NCI-H2196 (cell line): ENCODE data around the gene GCAT.

Source experiments
- DNase-seq: peaks from one replicate; lab custom pipeline; 2025; ENCODE audit not compliant: unreplicated experiment; lab: John Stamatoyannopoulos, UW

The GCAT gene

DNA sequence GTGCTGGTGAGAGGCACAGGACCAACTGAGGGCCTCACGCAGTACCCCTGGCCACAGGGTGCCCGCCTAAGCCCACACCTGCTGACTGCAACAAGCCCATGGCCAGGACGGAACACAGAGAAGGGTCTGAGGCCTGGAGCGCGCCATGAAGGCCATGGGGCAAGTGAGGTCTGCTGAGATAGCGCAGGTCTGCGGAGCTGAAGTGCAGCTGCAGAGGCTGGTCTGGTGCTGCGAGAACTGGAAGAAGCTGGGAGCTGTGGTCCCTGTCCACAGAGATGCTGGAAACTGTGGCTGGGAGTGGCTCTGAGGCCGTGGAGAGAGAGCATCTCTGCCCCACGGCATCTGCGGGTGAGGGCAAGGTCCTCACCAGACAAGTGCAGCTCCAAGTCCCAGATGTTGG lies 23.7 kb downstream of the GCAT start:
- no peak for DNase-seq

DNA sequence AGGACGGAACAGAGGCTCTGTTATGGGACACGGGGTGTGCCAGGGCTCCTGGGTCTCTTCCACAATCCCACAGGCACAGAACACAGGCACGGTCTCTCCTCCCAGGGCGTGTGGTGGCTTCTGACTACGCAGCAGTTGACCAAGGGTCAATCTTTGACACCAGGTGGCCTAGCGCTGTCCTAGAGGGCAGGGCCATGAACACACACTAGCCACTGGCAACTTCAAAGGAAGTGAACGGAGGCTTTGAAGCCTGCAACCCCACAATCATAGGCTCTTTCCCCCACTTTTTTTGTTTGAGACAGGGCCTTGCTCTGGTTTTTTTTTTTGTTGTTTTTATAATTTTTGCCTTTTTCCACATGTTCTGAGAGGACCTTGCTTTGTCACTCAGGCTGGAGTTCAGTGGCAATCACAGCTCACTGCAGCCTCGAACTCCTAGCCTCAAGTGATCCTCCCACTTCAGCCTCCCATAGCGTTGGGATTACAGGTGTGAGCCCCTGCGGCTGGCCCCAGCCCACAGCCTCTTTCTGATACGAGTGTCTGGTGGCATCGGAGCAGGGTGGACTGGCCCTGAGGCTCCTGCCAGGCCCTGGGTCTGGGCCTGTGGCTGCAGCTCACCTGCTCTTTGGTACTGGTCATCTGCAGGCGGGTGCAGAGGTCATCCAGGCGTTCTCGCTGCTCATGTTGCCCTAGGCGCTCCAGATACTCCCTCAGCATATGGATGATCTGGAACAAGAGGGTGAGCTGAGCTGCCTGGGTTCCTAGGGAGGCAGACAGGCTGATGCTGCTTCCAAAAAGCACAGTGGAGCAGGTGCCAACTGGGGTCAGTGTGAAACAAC lies 24.5 kb downstream of the GCAT start:
- no peak for DNase-seq

DNA sequence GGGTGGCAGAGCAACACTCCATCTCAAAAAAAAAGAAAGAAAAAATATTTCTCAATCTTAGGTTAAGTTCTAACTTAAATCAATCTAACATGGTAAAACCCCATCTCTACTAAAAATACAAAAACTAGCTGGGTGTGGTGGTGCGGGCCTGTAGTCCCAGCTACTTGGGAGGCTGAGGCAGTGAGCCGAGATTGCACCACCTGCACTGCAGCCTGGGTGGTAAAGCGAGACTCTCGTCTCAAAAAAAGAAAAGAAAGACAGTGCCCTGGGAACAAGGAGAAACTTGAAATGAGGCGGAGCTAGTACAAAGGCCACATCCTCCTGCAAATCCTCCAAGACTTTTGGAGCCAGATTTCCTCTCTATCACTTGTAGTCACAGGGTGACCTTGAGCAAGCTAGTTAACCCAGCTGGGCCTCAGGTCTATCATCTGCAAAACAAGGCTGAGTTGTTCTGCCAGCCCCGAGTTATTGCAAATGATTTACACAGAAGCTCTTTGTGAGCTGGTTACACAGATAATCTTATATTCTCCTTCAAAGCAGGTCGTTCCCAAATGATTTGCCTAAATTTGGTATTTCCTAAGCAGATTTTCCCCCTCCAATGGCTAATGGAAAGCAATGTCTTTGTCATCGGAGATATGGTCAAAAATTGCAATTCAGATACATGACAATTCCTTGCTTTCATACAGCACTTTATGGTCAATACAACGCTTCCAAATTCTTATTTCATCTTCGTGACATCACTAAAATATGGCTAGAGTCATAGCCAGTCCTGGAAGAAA lies 34.5 kb downstream of the GCAT start:
- DNase-seq = no peak

DNA sequence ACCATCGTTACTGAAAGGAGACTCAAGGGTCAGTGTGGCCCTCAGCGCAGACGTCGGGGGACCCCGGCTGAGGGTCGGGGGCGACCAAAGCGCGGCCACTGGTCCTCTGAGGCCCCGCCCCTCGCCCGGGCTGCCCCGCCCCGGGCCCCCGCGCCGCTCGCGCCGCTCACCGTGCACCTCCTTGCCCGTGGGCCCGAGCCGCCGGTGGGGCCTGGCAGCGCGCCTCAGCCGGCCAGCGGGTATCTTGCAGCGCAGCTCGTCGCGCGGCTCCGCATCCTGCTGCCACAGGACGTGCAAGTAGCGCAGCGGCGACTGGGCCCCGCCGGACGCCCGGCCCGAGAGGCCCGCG lies 36.0 kb downstream of the GCAT start:
- DNase-seq = no peak

DNA sequence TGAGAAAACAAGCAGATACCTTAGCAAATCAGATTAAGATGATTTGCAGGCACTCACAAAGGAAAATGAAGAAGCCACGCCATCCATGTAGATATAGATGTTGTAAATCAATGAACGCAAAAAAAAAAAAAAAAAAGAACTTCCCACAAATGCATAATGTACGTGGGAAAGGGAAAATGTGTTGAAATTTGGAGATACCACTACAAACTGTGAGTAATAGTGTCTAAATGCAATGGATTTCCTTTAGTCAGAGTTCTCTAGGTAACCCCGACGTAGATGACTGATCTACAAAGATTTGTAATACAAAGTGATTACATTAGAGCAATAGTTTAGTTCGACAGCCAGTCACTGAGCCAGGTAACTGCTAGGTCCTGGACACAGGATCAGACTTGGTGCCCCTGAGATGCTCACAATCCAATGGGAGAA lies 37.2 kb downstream of the GCAT start:
- DNase-seq = no peak

DNA sequence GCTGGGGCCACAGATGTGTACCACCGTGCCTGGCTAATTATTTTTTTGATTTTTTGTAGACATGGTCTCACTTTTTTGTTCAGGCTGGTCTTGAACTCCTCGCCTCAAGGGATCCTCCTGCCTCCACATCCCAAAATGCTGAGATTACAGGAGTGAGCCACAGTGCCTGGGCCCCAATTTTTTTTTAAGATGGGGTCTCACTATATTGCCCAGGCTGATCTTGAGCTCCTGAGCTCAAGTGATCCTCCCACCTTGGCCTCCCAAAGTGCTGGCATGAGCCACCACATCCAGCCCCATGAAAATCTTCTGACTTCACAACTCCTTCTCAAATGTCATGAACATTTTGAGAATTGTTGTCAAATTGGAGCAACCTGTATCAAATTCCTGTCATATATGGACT lies 38.7 kb downstream of the GCAT start:
- DNase-seq = no peak

DNA sequence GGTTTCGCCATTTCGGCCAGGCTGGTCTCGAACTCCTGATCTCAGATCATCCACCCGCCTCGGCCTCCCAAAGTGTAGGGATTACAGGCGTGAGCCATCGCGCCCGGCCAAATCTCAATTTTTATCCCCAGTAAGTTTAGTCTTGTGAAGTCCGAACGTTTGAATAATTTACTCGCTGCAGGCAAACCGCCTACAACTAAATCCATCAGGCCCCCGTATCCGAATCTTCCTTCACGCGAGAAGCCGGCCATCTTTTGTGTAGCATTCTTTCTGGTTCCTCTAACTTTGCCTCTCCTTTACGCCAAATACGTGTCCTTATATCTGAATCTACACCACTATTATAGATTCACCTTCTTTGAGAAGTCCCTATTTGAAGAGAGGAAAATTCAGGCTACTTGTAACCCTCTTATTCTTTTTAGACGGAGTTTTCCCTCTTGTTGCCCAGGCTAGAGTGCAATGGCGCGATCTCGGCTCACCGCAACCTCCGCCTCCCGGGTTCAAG lies 40.9 kb downstream of the GCAT start:
- no peak for DNase-seq

DNA sequence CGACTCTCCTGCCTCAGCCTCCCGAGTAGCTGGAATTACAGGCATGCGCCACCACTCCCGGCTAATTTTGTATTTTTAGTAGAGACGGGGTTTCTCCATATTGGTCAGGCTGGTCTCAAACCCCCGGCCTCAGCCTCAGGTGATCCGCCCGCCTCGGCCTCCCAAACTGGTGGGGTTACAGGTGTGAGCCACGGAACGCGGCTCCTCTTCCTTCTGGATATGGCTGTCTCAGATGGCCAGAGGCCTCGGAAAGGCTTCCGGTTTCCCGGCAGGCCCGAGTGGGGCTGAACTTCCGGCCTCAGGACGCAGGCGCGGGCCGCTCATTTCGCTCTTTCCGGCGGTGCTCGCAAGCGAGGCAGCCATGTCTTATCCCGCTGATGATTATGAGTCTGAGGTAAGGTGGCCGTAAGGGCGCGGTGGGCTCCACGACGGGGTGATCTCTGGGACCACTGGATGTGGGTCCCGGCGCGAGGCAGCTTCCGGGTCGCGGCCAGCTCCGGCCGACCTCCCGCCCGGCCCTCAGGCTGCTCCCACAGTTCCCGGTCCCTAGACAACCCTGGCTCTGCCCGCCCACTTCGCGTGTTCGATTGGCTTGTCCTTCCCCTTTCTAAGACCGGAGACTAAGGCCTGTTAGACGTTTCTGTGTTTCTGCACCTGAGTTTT lies 41.5 kb downstream of the GCAT start, which contains the start of gene EIF3L:
TSS of gene EIF3L (plus strand) at position 331 of the 663 bp plus-strand sequence. CDS start at position 362, 31 bp downstream.
- peak; percentile 63 for DNase-seq

DNA sequence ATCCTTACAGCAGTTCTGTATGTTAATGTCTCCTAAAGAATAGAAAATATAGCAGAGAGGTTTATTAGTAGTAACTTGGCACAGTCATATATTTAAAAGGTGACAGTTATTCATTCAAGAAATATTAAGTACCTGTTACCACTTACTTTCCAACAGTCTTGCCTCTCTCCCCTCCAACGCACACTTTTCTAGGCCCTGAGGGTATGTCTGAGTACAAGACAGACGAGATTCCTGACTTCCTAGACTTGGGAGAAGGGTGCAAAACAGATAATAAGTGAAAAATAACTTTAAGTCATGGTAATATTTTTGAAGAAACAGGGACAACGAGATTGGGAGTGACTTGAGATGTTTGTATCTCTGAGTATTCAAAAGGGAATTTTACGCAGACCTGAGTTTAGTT lies 43.1 kb downstream of the GCAT start:
- no peak for DNase-seq

DNA sequence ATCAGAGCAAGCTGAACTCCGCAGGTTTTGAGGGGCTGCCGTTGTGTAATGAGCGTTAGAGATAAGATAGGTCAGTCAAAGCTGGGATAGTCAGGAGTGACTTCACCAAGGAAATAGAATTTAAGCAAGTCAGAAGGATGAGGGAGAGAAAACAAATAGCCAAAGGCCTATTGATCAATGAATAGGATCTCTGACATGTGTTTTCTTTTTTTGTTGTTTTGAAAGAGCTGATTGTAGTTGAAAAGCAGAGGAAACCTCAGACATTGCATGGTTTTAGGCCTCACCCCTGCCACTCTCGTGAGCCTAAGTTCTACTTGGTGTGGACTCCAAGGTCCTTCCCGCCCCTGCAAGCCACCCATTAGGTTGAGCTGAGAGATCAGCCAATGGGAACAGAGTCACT lies 44.7 kb downstream of the GCAT start:
- DNase-seq = no peak

DNA sequence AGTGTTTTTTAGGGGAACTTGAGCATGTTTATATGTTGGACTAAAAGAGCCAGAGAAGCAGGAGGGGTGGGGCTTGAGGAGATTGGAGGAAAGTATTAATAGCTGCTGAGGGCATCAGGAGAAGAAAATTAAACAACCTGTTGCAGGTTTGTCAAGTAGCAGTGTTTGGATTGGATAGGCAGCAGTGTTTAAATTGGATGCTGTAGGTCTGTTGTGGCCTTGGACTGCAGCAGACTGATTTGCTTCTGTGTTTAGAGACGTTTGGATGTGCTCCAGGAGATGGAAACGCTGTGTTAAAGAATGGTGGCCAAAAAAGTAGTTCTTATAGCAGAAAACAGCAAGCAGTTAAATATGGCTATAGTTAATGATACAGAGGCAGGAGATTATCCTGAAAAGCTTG lies 47.2 kb downstream of the GCAT start:
- DNase-seq = no peak

DNA sequence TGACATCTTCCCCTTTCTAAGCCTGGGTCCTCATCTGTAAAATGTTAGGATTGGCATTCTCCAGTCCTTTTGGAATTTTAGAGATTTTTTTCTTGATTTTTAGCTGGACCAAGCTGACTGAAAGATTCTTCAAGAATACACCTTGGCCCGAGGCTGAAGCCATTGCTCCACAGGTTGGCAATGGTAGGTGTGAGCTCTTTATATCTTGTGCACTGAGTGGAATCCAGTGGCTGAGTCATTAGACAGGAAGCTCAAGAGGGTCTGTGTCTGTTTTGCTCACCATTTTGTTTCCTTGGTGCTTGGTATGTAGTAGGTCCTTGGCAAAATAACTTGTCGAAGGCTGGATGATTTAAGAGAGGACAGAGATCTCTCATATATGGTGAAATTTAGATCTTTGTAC lies 47.7 kb downstream of the GCAT start:
- no peak for DNase-seq

DNA sequence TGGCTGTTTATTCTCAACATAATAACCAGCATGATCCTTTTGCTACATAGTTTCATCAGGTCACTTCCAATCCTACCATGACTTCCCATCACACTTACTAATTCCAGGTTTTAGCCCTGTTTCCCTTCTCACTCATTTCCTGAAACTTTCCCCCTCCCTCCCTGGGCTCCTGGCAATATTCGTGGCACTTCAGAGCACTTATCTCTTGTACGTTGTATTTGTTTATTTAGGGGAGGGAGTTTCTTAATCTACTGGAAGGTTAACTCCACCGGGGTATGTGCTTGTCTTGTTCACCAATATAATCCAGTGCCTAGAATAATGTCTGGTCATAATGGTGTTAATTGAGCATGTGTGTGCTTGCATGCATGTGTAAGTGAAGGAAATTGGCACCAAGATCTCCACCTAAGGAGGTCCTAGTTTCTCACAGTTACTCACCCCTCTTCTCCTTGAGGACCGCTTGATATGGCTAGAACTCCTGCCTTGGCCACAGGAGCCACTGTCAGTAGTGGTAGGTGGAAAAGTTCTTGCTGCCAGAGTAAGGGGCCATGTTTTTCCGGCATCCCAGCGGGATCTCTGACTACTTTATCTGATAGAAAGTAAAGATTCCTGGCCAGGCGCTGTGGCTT lies 53.2 kb downstream of the GCAT start:
- no peak for DNase-seq

DNA sequence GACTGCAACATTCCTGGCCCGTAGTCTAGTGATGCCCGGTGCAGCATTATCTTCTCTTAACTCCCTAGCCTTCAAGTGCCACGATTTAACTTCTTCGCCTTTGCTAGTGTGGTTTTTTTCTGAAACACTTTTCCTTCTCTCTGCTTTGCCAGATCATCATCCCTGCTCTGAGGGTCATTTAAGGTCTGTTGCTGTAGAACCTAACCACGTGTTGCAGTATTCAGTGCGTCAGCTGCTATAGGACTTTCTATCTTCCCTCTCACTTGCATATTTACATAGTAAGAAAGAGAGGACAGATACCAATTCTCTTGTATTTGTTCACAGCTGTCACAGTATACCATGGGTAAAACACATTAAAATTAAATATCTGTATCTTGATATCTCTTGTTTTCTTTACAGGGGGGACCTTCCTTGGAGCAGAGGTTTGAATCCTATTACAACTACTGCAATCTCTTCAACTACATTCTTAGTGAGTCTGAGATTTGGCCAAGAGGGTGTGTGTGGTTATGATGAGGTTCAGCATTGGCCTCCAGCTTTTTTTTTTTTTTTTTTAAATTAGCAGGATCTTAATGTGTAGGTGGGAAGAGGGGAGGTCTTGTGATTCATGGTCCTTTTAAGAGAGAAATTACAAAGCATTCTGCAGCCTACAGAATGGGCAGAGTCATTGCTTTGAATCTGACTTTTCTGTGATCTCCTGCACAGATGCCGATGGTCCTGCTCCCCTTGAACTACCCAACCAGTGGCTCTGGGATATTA lies 55.0 kb downstream of the GCAT start:
- DNase-seq = no peak

DNA sequence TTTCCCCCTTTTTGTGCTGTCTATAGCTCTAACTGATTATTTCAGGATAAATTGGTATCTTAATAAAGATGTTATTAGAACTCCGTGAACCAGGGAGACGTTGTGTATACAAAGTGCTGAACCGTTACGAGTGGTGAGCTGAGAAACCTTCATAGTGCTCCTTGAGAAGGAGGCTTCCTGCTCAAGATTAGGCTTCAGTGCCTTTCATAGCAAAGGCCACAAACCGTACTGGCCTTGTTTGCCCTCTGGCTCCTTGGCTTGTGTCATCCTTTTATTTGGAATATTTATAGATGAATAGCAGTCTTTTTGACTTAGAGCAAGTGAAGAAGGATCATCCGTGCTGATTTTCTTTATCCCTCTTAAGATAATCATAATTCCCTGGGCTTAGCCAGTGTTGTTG lies 57.8 kb downstream of the GCAT start:
- no peak for DNase-seq
